Right lobe of liver (tissue), 4 donors: ENCODE data around the gene C19orf47.

Experiments used
- CTCF ChIP-seq, 4 donors: fragments of 200-600 bp in 3 of 4; fragments of 450-650 bp in 1 of 4; IDR thresholded peaks; one replicate each; pipeline versions ENCODE4 v1.5.1 to v1.8.0; 2016 to 2022; ENCODE audit warnings: antibody characterized with exemption in 4 of 4, mild to moderate bottlenecking in 2 of 4
- POLR2A ChIP-seq: fragments of 450-650 bp; IDR thresholded peaks from one replicate; pipeline ENCODE4 v1.6.1; 2017; ENCODE audit warnings: antibody characterized with exemption, mild to moderate bottlenecking
- donor health status: DM: no; HTN: no; CAD: no.
- donor health status: DM: no; HTN: no; CAD: no.
- donor health status: DM: no; HTN: yes; CAD: no.

GRCh38 chr19:40270362-40271089, 77.7 kb downstream of the C19orf47 start:
- TF ChIP-seq CTCF (IDR thresholded peaks at IDR 0.05) (no peak), POLR2A (no peak)
